ENCODE measurements around the gene MZT2B. TPM values are rescaled to one million over a fixed set of nuclear protein-coding genes. Genes with fewer than 3 reads are reported as not detected.
"Not testable (repeated sequence)": the region's sequence is repeated elsewhere in the genome, so short reads cannot be mapped to it uniquely, and the experiment has no call there.

The MZT2B gene
- total RNA-seq, 1 donor from 2014 or later, result 190 TPM

DNA sequence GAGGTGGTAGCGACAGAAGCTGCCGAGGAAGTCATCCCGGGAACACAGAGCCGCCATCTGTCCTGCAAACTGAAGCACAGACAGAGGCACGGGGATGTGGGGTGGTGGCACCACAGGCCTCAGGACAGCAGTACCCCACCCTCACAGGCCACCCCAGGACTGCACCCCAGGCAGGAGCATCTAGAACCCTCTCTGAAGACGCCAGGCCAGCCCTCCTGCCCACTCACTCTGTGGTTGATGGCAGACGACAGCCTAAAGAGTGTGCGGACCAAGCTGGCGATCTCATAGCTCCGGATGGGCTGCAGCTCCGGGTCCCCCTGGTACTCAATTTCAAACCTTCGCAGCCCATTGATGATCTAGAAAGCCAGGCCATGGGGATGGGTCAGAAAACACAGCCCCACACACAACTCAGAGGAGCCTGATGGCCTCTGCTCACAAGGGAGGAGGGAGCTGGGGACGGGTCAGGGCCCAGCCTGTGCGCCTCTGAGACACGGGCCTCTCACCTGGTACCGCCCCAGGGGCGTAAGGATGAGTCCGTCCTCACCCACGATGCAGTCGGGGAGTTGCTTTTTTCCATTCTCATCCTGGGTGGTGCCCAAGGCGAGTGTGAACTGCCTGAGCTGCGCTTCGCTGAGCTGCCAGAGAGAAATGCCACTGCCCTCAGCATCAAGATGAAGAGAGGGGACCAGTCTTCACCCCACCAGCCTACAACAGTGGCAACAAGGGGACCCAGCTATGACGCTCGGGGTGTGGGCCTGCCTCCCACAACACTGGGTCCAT is 29.1 kb upstream of the MZT2B start:
- H3K9me3 Mint-ChIP-seq (ENCODE audit: low read depth), result no peaks in the 10 kb centered on the region
- no peak for DNase-seq (ENCODE audit: low spot score, unreplicated experiment)
- no peak overlapping the region for H3K4me3 Mint-ChIP-seq (ENCODE audit: low read depth)
- no peaks in the 10 kb centered on the region for H3K36me3 Mint-ChIP-seq (ENCODE audit: insufficient read depth)
- H3K27me3 Mint-ChIP-seq, result no peaks in the 10 kb centered on the region
- peaks cover 2% of the 10 kb centered on the region for H3K4me1 Mint-ChIP-seq (ENCODE audit: low read depth)
- TF ChIP-seq, protein P1, sequence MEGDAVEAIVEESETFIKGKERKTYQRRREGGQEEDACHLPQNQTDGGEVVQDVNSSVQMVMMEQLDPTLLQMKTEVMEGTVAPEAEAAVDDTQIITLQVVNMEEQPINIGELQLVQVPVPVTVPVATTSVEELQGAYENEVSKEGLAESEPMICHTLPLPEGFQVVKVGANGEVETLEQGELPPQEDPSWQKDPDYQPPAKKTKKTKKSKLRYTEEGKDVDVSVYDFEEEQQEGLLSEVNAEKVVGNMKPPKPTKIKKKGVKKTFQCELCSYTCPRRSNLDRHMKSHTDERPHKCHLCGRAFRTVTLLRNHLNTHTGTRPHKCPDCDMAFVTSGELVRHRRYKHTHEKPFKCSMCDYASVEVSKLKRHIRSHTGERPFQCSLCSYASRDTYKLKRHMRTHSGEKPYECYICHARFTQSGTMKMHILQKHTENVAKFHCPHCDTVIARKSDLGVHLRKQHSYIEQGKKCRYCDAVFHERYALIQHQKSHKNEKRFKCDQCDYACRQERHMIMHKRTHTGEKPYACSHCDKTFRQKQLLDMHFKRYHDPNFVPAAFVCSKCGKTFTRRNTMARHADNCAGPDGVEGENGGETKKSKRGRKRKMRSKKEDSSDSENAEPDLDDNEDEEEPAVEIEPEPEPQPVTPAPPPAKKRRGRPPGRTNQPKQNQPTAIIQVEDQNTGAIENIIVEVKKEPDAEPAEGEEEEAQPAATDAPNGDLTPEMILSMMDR (IDR thresholded peaks at IDR 0.05; ENCODE audit: unreplicated experiment), result no peak
- peak overlapping the region; percentile 29 for H3K27ac Mint-ChIP-seq

DNA sequence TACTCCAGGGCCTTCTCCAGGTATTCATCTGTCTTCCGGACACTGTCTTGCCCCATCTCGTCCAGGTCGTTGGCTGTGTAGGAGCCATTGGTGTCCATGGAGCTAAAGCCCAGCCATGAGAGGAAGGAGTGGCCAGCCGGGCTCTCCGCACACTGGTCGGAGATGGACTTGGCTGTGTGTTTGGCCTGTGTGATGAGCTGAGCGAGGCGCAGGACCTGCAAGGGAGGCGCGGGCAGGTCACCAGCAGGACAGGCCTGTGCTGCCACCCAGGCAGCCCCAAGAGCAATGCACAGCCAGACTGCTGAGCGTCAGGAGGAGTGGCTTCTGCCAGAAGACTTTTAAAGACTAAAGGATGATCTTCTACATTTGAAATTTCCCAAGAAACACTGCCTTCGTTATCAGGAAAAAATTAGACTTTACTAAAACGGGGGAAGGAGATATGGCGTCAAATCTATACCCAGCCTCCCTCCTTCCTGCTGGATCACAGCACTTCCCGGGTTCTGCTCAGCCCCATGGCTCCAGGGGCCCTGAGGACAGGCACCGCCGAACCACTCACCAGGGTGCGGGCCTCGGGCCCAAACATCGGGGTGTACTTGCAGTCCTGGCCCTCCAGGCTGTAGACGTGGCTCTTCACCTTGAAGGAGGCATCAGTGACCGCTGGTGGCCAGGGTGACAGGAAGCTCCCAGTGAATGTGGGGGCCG is 28.2 kb upstream of the MZT2B start:
- not testable (repeated sequence) for H3K27me3 Mint-ChIP-seq; H3K27ac Mint-ChIP-seq; H3K9me3 Mint-ChIP-seq (ENCODE audit: low read depth); H3K4me1 Mint-ChIP-seq (ENCODE audit: low read depth); H3K4me3 Mint-ChIP-seq (ENCODE audit: low read depth); H3K36me3 Mint-ChIP-seq (ENCODE audit: insufficient read depth); DNase-seq (ENCODE audit: low spot score, unreplicated experiment)

DNA sequence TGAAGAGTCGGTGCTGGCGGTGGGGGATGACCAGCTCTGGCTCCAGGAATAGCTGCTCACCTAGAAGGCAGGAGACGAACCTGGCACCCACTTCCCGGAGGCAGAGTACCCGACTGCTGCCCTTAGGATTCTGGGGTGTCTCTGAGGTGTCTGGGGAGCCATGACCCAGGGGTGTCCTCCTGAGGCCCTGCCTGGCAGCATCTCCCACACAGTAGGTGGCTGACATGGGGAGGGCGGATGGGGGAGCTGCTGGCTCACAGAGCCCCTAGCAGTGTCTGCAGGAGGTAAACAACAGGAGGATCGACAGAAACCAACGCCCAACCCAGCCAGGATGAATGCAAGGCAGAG is 27.7 kb upstream of the MZT2B start:
- H3K4me3 Mint-ChIP-seq (ENCODE audit: low read depth); H3K27me3 Mint-ChIP-seq; H3K27ac Mint-ChIP-seq; DNase-seq (ENCODE audit: low spot score, unreplicated experiment); H3K9me3 Mint-ChIP-seq (ENCODE audit: low read depth); H3K4me1 Mint-ChIP-seq (ENCODE audit: low read depth); H3K36me3 Mint-ChIP-seq (ENCODE audit: insufficient read depth): not testable (repeated sequence)

GRCh38 chr2:130154773-130155765 is 27.0 kb upstream of the MZT2B start:
- peaks cover 2% of the 10 kb centered on the region for H3K4me1 Mint-ChIP-seq (ENCODE audit: low read depth)
- no peaks in the 10 kb centered on the region for H3K36me3 Mint-ChIP-seq (ENCODE audit: insufficient read depth)
- no peaks in the 10 kb centered on the region for H3K9me3 Mint-ChIP-seq (ENCODE audit: low read depth)
- H3K27me3 Mint-ChIP-seq, result no peaks in the 10 kb centered on the region
- DNase-seq (ENCODE audit: low spot score, unreplicated experiment), result no peak
- no peak overlapping the region for H3K4me3 Mint-ChIP-seq (ENCODE audit: low read depth)
- TF ChIP-seq, protein P1 (IDR thresholded peaks at IDR 0.05; ENCODE audit: unreplicated experiment), result no peak
- no peak overlapping the region for H3K27ac Mint-ChIP-seq

GRCh38 chr2:130155956-130156623 is 26.0 kb upstream of the MZT2B start:
- not testable (repeated sequence) for H3K4me1 Mint-ChIP-seq (ENCODE audit: low read depth); H3K36me3 Mint-ChIP-seq (ENCODE audit: insufficient read depth); H3K4me3 Mint-ChIP-seq (ENCODE audit: low read depth); H3K27me3 Mint-ChIP-seq; H3K9me3 Mint-ChIP-seq (ENCODE audit: low read depth)
- peak overlapping the region; percentile 33 for H3K27ac Mint-ChIP-seq
- peak; percentile 42 for DNase-seq (ENCODE audit: low spot score, unreplicated experiment)
- TF ChIP-seq, protein P1 (IDR thresholded peaks at IDR 0.05; ENCODE audit: unreplicated experiment), result peak; percentile 63

All from progenitor cell of endocrine pancreas (in vitro differentiated cells).